TTC549 (cell line): Measurements from ENCODE around the gene MYO16.
"Not testable (repeated sequence)": the region's sequence is repeated elsewhere in the genome, so short reads cannot be mapped to it uniquely, and the experiment has no call there.

ENCODE experiments used
- FAIRE-seq: peaks from 2 replicates; lab custom pipeline; 2012; peaks lifted over from hg19 to GRCh38; lab: Jason Lieb, UNC

MYO16 gene

GRCh38 chr13:108895220-108895704, 265.9 kb downstream of the MYO16 start:
- peak; percentile 48 for FAIRE-seq

DNA sequence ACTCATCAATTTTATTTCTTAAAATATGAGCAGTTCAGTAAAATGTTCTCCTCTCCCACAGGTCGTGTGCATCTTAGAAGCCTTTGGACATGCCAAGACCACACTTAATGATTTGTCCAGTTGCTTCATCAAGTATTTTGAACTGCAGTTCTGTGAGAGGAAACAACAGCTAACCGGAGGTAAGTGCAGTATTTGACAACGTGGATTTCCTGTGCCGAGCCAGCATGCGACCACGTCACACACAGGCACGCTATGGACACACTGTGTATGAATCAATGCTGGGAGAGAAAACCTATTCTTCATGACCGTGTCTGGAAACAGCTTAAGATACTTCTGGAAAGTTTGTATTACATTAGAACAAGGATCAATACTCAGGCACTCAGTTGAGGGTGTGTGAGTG, 268.5 kb downstream of the MYO16 start:
- no peak for FAIRE-seq

DNA sequence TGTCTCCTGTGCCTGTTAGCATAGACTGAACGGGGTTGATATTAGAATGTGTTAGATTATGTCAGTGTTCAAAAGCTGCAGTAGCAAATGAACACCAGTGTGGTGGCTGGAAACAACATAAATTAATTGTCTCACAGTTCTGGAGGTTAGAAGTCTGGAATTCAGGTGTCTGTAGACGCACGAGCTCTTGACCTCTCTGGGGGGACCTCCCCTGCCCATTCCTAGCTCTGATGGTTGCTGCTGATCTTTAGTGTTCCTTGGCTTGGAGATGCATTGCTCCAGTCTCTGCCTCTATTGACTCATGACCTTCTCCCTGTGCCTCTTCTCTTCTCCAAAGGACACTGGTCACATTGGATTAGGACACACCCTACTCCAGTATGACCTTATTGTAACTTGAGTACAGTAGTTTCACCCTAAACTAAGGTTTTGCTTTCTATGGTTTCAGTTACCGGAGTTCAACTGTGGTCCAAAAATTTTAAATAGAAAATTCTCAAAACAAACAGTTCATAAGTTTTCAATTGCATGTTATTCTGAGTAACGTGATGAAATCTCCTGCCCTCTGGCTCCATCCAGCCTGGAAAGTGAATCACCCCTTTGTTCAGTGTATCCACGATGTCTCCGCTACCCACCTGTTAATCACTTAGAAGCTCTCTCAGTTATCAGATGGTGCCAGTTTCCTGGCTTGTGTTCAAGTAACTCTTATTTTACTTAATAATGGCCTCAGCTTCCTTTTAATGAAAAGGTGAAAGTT, 273.2 kb downstream of the MYO16 start:
- no peak for FAIRE-seq

DNA sequence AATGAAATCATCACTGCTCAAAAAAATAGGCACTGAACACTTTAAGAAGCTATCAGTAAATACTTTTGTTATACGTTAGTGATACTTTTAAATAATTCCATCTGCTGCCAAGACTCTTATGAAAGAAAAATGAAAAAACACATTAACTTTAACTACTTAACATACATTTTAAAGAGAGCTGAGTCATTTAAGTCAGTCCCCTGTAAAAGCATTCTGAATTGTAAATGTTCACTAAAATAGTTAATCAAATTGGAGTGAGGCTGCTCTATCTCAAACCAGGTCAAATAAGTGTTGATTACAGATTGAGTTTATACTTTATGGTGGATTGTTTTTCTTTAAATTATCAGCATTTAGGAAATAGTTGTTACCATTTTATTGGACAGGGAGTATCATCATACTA, 274.2 kb downstream of the MYO16 start:
- FAIRE-seq: no peak

DNA sequence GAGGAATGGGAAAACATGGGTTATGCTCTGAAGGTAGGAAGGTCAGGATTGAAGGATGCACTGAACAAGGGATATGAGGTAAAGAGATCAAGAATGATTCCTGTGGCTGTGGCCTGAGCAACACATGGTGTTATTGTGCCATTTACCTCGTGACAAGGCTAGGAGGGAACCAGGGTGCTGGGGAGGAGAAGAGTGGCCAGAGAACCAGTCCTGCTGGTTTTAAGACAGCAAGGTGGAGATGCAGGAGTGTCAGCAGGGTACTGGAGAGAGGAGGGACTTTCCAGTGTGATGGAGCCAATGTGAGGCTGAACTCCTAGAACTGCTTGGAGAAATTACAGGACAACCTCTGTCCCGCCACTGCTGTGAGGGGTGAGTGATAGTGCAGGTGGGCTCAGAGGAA, 282.4 kb downstream of the MYO16 start:
- FAIRE-seq: no peak

DNA sequence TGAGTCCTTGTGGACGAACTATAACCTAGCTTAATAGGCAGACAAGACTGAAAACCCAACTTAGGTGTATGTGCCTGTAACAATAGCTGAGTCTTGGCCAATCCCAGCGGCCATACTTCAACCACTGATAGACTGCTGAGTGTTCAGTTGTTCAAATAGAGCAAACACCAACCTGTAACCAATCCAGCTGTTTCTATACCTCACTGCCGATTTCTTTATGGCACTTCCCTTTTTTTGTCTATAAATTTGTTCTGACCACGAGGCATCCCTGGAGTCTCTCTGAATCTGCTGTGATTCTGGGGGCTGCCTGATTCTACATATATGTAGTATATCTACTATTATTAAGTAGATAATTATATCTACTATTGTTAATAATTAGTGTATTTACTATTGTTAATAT, 284.3 kb downstream of the MYO16 start:
- FAIRE-seq: not testable (repeated sequence)

DNA sequence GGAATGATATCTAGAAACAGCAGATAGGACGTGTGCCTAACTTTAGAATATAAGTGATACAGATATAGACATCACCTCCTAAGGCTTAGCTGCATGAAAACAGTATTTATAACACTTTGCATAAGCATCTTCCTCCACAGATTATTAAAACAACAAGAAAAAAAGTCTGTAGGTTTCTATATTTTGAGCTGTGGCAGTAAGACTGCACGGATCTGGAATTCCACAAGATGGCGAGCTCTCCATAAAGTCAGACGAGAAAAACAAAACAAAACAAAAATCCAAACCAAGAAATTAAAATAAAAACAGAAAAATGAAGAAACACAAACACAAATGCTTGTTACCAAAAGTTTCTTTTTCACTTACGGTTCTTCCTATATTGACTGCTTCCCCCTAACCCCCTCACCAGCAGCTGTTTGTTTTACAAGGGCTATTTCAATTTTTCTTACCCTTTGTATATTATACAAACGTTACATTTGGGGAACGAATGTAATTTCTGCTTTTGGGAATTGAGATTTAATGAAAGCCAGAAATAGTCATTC, 285.8 kb downstream of the MYO16 start:
- no peak for FAIRE-seq

- FAIRE-seq: no peak
These were observed 286.5 kb downstream of the MYO16 start for GRCh38 chr13:108915634-108916512.

DNA sequence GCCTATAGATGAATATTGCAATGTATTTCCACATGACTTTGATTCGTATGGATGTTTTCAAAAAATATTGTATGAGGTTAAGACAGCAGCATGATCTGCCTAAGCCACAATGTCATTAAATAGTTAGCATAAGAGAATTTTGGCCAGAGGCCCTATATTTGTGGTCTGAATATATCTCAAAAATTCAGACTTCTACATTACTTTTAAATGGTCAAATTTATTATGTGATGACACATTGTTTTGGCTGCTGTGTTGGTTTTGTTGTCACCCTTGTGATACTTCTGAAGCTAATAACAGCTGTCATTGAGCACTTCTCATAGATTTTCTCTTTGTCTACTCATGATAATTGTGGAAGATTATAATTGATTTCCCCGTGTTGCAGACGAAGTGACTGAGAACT, 288.2 kb downstream of the MYO16 start:
- no peak for FAIRE-seq

DNA sequence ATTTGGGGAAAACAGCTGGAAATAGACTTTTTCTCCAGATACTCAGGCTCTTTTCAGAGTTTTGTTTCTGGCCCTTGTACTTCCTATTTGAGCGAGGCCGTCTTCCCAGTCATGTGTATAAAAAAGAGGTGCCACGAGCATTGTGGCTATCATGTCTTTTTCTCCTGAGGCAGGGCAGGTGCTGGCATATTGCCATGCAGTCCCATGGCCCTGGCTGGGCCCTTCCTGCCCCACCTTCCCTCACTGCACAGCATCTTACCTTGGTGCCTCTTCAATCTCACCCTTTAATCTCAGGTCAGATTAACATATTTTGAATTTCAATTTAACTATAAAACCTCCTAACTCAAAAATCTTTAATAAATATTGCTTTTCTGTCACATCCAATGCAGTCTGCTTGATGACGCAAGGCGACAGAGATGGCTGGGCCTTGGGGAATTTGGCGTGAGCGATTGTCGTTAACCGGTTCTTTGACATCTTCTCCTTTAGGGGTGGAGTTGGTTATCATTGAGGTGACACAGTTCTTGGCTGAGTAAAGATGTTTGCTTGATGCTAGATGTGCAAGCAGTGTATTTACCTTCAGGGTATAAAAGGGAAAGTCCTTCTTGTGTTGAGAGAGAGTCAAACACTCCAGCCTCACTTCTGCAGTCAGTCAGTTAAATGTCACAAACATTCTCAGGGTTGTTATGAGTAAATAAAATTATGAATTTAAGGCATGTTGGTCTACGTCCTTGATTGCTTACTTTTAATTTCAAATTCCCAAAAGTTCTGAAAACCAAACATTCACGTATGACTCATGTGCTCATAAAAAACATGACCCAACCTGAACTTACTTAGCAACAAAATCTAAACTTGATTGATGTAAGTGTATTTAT, 289.9 kb downstream of the MYO16 start:
- no peak for FAIRE-seq

GRCh38 chr13:108920137-108920536, 290.7 kb downstream of the MYO16 start:
- FAIRE-seq: no peak

- FAIRE-seq: no peak
These were observed 291.8 kb downstream of the MYO16 start for GRCh38 chr13:108921238-108921637.

DNA sequence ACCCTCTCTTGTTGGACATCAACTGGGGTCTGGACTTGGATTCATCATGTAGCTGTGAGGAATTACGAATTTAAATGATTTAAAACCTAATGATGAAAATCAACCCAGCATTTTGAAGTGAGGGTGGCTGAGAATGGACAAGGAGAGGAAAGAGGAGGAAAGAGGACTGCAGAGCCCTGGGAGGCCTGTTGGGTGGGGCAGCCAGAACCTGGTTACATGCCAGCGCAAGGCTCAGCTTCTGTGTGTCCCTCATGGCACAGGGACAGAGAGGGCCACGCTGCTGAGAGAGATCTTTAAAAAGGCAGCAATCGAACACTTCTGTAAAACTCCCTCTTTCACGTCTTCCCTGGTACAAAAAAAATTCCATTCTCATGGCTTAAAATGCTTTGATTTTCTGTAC, 292.7 kb downstream of the MYO16 start:
- FAIRE-seq: no peak

DNA sequence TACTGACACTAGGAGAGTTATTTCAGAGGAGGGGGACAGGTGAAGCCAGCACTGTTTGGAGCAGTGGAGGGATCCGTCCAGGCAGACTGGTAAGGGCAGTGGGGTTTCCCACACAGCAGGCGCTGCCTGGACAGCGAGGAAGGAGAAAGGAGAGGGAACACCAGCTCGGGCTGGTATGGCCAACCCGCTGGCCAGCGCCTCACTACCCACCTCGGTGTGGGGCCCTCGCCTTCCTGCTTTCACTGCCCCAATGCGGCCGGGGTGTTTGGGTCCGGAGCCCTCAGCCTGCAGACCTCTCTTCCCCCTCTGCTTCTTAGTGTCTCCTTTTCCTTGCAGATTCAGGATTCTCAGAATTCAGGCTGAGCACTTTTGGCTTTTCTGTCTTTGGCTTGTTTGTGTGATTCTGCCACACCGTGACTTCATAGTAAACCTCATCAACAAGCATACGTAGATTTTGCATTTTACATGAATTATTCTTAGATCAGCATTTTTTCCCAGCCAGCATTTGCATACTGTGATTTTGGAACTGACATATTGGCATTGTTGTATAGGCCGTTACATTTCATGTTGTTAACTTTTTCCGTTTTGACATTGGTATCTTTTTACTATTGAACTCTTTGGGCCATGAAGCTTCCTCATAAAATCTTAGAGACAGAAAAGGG, 294.1 kb downstream of the MYO16 start:
- no peak for FAIRE-seq

DNA sequence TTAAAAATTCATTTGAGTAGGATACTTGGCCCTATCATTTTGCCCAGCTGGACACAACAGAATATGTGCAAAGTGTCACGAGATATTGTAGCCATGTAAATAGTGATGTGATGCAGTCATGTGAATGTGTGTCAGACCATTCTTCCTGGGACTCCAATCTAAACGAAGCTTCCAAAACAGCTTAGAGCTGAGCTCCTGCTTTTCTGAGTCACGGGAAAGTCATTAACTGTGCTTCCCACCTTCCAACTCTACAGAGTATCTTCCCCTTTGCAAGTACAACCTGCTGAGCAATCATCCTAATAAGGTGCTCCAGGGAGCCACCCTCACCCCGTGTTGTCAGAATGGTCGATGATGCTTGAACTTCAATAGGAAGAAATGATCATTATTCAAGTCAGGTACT, 294.7 kb downstream of the MYO16 start:
- no peak for FAIRE-seq

GRCh38 chr13:108924541-108924940, 295.1 kb downstream of the MYO16 start:
- no peak for FAIRE-seq

- FAIRE-seq: no peak
These were observed 295.7 kb downstream of the MYO16 start for GRCh38 chr13:108925070-108925469.

GRCh38 chr13:108926862-108927261, 297.5 kb downstream of the MYO16 start:
- FAIRE-seq: no peak

DNA sequence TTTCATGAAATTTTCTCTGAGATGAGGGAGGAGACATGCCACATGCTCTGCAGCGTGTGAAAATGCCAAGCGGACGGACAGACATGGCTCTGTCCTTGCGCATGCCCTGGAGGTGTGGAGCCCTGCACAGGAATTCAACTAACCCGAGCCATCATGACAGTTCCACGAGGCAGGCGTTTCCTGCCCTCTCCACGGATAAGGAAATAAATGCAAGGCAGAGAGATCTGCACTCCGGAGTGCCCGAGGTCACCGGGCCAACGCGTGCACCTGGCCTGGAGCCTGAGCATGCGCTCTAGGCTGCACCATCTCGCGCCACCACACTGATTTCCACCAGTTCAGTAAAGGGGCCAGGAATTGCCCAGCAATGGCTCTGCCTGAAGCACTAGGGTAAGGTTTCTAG, 298.2 kb downstream of the MYO16 start:
- no peak for FAIRE-seq

GRCh38 chr13:108929532-108930206, 300.3 kb downstream of the MYO16 start:
- no peak for FAIRE-seq

DNA sequence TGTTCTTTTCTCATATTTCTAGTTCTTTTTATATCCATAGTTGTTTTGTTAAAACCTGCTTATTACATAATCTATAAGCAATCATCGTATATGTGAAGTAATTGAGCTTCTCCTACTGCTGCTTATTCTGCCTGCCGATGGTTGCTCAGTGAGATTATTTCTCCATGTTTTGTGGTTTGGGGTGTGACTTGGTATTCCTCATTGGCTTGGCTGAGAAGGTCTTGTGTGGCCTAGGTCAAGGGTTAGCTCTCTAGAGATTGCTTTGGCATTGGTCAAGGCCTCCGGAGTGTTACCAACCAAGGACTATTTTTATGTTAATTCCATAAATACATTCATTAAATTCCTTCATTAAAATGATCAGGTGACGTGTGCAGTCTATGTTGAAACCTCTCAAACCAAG, 302.8 kb downstream of the MYO16 start:
- FAIRE-seq: no peak
